ENCODE data around the gene VPS35.
"Not testable (repeated sequence)": the region's sequence is repeated elsewhere in the genome, so short reads cannot be mapped to it uniquely, and the experiment has no call there.

DNA sequence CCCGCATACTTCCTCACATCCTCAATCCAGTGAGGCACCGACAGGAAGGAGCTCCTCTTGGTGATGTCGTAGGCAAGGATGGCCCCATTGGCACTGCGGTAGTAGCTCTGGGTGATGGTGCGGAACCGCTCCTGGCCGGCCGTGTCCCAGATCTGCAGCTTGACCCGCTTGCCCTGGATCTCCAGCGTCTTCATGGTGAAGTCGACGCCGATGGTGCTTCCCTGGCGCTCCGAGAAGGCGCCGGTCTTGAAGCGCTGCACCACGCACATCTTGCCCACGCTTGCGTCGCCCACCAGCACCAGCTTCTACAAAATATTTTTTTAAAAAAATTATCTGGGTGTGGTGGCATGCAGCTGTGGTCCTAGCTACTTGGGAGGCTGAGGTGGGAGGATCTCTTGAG is 62.3 kb downstream of the VPS35 start:
- TF ChIP-seq EHMT2 (IDR thresholded peaks at IDR 0.05; ENCODE audit: low read depth); CHD2 (IDR thresholded peaks at IDR 0.05; ENCODE audit: low read length, partially characterized antibody): not testable (repeated sequence)
- TF ChIP-seq, protein P1, sequence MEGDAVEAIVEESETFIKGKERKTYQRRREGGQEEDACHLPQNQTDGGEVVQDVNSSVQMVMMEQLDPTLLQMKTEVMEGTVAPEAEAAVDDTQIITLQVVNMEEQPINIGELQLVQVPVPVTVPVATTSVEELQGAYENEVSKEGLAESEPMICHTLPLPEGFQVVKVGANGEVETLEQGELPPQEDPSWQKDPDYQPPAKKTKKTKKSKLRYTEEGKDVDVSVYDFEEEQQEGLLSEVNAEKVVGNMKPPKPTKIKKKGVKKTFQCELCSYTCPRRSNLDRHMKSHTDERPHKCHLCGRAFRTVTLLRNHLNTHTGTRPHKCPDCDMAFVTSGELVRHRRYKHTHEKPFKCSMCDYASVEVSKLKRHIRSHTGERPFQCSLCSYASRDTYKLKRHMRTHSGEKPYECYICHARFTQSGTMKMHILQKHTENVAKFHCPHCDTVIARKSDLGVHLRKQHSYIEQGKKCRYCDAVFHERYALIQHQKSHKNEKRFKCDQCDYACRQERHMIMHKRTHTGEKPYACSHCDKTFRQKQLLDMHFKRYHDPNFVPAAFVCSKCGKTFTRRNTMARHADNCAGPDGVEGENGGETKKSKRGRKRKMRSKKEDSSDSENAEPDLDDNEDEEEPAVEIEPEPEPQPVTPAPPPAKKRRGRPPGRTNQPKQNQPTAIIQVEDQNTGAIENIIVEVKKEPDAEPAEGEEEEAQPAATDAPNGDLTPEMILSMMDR (IDR thresholded peaks at IDR 0.05), result not testable (repeated sequence)
- TF ChIP-seq, protein P2, sequence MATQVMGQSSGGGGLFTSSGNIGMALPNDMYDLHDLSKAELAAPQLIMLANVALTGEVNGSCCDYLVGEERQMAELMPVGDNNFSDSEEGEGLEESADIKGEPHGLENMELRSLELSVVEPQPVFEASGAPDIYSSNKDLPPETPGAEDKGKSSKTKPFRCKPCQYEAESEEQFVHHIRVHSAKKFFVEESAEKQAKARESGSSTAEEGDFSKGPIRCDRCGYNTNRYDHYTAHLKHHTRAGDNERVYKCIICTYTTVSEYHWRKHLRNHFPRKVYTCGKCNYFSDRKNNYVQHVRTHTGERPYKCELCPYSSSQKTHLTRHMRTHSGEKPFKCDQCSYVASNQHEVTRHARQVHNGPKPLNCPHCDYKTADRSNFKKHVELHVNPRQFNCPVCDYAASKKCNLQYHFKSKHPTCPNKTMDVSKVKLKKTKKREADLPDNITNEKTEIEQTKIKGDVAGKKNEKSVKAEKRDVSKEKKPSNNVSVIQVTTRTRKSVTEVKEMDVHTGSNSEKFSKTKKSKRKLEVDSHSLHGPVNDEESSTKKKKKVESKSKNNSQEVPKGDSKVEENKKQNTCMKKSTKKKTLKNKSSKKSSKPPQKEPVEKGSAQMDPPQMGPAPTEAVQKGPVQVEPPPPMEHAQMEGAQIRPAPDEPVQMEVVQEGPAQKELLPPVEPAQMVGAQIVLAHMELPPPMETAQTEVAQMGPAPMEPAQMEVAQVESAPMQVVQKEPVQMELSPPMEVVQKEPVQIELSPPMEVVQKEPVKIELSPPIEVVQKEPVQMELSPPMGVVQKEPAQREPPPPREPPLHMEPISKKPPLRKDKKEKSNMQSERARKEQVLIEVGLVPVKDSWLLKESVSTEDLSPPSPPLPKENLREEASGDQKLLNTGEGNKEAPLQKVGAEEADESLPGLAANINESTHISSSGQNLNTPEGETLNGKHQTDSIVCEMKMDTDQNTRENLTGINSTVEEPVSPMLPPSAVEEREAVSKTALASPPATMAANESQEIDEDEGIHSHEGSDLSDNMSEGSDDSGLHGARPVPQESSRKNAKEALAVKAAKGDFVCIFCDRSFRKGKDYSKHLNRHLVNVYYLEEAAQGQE (IDR thresholded peaks at IDR 0.05), result not testable (repeated sequence)
- TF ChIP-seq, protein P3, sequence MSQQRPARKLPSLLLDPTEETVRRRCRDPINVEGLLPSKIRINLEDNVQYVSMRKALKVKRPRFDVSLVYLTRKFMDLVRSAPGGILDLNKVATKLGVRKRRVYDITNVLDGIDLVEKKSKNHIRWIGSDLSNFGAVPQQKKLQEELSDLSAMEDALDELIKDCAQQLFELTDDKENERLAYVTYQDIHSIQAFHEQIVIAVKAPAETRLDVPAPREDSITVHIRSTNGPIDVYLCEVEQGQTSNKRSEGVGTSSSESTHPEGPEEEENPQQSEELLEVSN (IDR thresholded peaks at IDR 0.05; ENCODE audit: borderline replicate concordance, low read depth), result not testable (repeated sequence)

All from A549 (cell line).